OCI-LY1 (cell line): ENCODE data around the gene SHC4.

ENCODE experiments used
- CTCF ChIP-seq: fragments of 200-600 bp; sonication (generic), shearing (Covaris generic); IDR thresholded peaks from 2 replicates; pipeline ENCODE4 v1.5.1; 2017; ENCODE audit warnings: mild to moderate bottlenecking, antibody characterized with exemption, low read length, moderate library complexity, mixed read lengths
- EZH2 ChIP-seq: fragments of 200-600 bp; sonication (generic), shearing (Covaris generic); IDR thresholded peaks from 2 replicates; pipeline ENCODE4 v1.8.0; 2017; ENCODE audit warnings: borderline replicate concordance, mixed run types, mild to moderate bottlenecking, antibody characterized with exemption, low read length, moderate library complexity, mixed read lengths

- TF ChIP-seq EZH2, result no peak
- no peak for TF ChIP-seq CTCF
Measured at GRCh38 chr15:48834756-48835155, 129.0 kb downstream of the SHC4 start.
